K562 (cell line): ENCODE data around the gene KRTCAP2. TPM values are rescaled to one million over a fixed set of nuclear protein-coding genes. Genes with fewer than 3 reads are reported as not detected.

Source experiments
- CSDE1 ChIP-seq, 2 experiments: fragments of 450-650 bp; IDR thresholded peaks; 2 replicates each; pipeline ENCODE4 v1.6.1; 2016; ENCODE audit warnings: mild to moderate bottlenecking in 1 of 2
- E2F3 ChIP-seq: fragments of 250-450 bp; sonication (Bioruptor Pico); IDR thresholded peaks from 2 replicates; pipeline ENCODE4 v1.4.0; 2020; ENCODE audit warnings: mild to moderate bottlenecking
- EWSR1 ChIP-seq: fragments of 450-650 bp; IDR thresholded peaks from 2 replicates; pipeline ENCODE4 v1.6.1; 2018; ENCODE audit warnings: borderline replicate concordance, mild to moderate bottlenecking, low read depth, moderate library complexity; ENCODE audit not compliant: partially characterized antibody
- HDAC3 ChIP-seq: fragments of 450-650 bp; IDR thresholded peaks from 2 replicates; pipeline ENCODE4 v1.6.1; 2018; ENCODE audit warnings: borderline replicate concordance, mild to moderate bottlenecking, moderate library complexity; ENCODE audit not compliant: partially characterized antibody
- HNRNPL ChIP-seq: fragments of 200-400 bp; formaldehyde crosslinking; IDR thresholded peaks from 2 replicates; pipeline ENCODE4 v1.6.1; 2017; ENCODE audit warnings: low read depth, mild to moderate bottlenecking, low read length
- PHB ChIP-seq: fragments of 250-450 bp; sonication (Bioruptor Pico); IDR thresholded peaks from 2 replicates; pipeline ENCODE4 v1.5.0; 2021
- POLR3A ChIP-seq: IDR thresholded peaks from 2 replicates; pipeline ENCODE4 v1.6.1; 2011; ENCODE audit warnings: borderline replicate concordance, mild to moderate bottlenecking, moderate library complexity; ENCODE audit not compliant: insufficient read length, insufficient read depth; ENCODE audit errors: extremely low read depth
- RBM34 ChIP-seq: fragments of 200-400 bp; formaldehyde crosslinking; IDR thresholded peaks from 2 replicates; pipeline ENCODE4 v1.6.1; 2018; ENCODE audit warnings: low read length, borderline replicate concordance; ENCODE audit not compliant: insufficient read depth
- SMAD2 ChIP-seq: fragments of 150-350 bp; IDR thresholded peaks from 2 replicates; pipeline ENCODE4 v1.6.1; 2014; ENCODE audit warnings: low read depth, mild to moderate bottlenecking, low read length
- ZBTB17 ChIP-seq: fragments of 450-650 bp; formaldehyde crosslinking; IDR thresholded peaks from 2 replicates; pipeline ENCODE4 v1.4.0; 2020; ENCODE audit warnings: mild to moderate bottlenecking
- ZFP36 ChIP-seq: fragments of 150-350 bp; IDR thresholded peaks from 2 replicates; pipeline ENCODE4 v1.6.1; 2018; ENCODE audit warnings: low read length, low read depth; ENCODE audit not compliant: partially characterized antibody
- ZNF324 ChIP-seq: fragments of 250-450 bp; sonication (Bioruptor Pico); IDR thresholded peaks from 2 replicates; pipeline ENCODE4 v1.4.0; 2020; ENCODE audit warnings: mild to moderate bottlenecking
- ZNF398 ChIP-seq: fragments of 250-450 bp; sonication (Bioruptor Pico); IDR thresholded peaks from 2 replicates; pipeline ENCODE4 v1.8.0; 2021; ENCODE audit warnings: moderate library complexity, mild to moderate bottlenecking, inconsistent platforms
- ZNF780A ChIP-seq: fragments of 250-450 bp; sonication (Bioruptor Pico); IDR thresholded peaks from 2 replicates; pipeline ENCODE4 v1.5.0; 2021; ENCODE audit warnings: mild to moderate bottlenecking
- ZNF79 ChIP-seq: fragments of 250-450 bp; sonication (Bioruptor Pico); IDR thresholded peaks from 2 replicates; pipeline ENCODE4 v1.4.0; 2020; ENCODE audit warnings: low read depth, mild to moderate bottlenecking, moderate library complexity
- polyA plus RNA-seq, 8 experiments: library from polyadenylated mRNA; depleted of rRNA in 4 of 8; stranded (reverse) in 5 of 8; unstranded in 3 of 8; fragments of >200 nt; fragmentation: Nextera tagmentation in 2 of 8; fragmentation: Illumina TruSeq in 1 of 8; extraction: Ambion mirVana in 2 of 8; extraction: Trizol in 1 of 8; gene quantifications; 2 replicates each; pipeline versions ENCODE4 v1.2.1 to v1.2.3, GENCODE V29; 2011 to 2014; ENCODE audit warnings: inconsistent platforms in 1 of 8, missing spikeins in 1 of 8
- total RNA-seq, 7 experiments: library from RNA; depleted of rRNA in 6 of 7; stranded (reverse); fragments of >200 nt in 6 of 7; fragmentation: Illumina TruSeq in 2 of 7; extraction: Trizol in 2 of 7; gene quantifications; 2 replicates each; pipeline versions ENCODE4 v1.2.1 to v1.2.3, GENCODE V29; 2011 to 2021; ENCODE audit warnings: low replicate concordance in 1 of 7
- TF ChIP-seq, protein P1 (sequence below): fragments of 150-350 bp; IDR thresholded peaks from 2 replicates; pipeline ENCODE4 v1.6.1; 2014; ENCODE audit warnings: low read depth, mild to moderate bottlenecking, low read length, borderline replicate concordance
- TF ChIP-seq, protein P2 (sequence below), 2 experiments: fragments of 200-800 bp in 1 of 2; sonication (Bioruptor generic) in 1 of 2; sonication (generic) in 1 of 2; formaldehyde crosslinking in 1 of 2; IDR thresholded peaks in 1 of 2; conservative IDR thresholded peaks in 1 of 2; 2 replicates each; pipeline versions ENCODE4 v1.5.0 to v1.6.1; 2016 to 2020; ENCODE audit warnings: missing compliant biosample characterization in 1 of 2, missing genetic modification characterization in 1 of 2, missing genetic modification reagents in 1 of 2
- TF ChIP-seq, protein P3 (sequence below): fragments of 250-450 bp; sonication (Bioruptor Pico); IDR thresholded peaks from 2 replicates; pipeline ENCODE4 v1.8.0; 2022; ENCODE audit warnings: moderate library complexity, mild to moderate bottlenecking, inconsistent platforms
- TF ChIP-seq, protein P4 (sequence below): fragments of 450-650 bp; IDR thresholded peaks from 2 replicates; pipeline ENCODE4 v1.6.1; 2016; ENCODE audit warnings: low read depth, mild to moderate bottlenecking, moderate library complexity

Gene KRTCAP2
- total and polyA plus RNA-seq, 9 of the 15 experiments (the other 6 are each of a cell fraction or from before 2014, with no cell fraction given): 126 to 436 (median 244) TPM

- TF ChIP-seq ZNF398 (CRISPR knock-in tag) (no peak), EWSR1 (no peak), POLR3A (no peak), HNRNPL (no peak), ZNF79 (no peak), CSDE1 (IDR thresholded peaks at IDR 0.05) (no peak), SMAD2 (no peak), PHB (no peak), ZNF780A (CRISPR knock-in tag) (no peak), RBM34 (no peak), ZFP36 (peak; percentile 31), ZNF324 (CRISPR knock-in tag) (0 out of 2 replicates have a peak, but pooled peaks have one; percentile 26), HDAC3 (no peak), E2F3 (CRISPR knock-in tag) (no peak), ZBTB17 (CRISPR knock-in tag) (0 out of 2 replicates have a peak, but pooled peaks have one; percentile 11)
- TF ChIP-seq, protein P1, sequence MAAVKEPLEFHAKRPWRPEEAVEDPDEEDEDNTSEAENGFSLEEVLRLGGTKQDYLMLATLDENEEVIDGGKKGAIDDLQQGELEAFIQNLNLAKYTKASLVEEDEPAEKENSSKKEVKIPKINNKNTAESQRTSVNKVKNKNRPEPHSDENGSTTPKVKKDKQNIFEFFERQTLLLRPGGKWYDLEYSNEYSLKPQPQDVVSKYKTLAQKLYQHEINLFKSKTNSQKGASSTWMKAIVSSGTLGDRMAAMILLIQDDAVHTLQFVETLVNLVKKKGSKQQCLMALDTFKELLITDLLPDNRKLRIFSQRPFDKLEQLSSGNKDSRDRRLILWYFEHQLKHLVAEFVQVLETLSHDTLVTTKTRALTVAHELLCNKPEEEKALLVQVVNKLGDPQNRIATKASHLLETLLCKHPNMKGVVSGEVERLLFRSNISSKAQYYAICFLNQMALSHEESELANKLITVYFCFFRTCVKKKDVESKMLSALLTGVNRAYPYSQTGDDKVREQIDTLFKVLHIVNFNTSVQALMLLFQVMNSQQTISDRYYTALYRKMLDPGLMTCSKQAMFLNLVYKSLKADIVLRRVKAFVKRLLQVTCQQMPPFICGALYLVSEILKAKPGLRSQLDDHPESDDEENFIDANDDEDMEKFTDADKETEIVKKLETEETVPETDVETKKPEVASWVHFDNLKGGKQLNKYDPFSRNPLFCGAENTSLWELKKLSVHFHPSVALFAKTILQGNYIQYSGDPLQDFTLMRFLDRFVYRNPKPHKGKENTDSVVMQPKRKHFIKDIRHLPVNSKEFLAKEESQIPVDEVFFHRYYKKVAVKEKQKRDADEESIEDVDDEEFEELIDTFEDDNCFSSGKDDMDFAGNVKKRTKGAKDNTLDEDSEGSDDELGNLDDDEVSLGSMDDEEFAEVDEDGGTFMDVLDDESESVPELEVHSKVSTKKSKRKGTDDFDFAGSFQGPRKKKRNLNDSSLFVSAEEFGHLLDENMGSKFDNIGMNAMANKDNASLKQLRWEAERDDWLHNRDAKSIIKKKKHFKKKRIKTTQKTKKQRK: no peak
- TF ChIP-seq, protein P2, sequence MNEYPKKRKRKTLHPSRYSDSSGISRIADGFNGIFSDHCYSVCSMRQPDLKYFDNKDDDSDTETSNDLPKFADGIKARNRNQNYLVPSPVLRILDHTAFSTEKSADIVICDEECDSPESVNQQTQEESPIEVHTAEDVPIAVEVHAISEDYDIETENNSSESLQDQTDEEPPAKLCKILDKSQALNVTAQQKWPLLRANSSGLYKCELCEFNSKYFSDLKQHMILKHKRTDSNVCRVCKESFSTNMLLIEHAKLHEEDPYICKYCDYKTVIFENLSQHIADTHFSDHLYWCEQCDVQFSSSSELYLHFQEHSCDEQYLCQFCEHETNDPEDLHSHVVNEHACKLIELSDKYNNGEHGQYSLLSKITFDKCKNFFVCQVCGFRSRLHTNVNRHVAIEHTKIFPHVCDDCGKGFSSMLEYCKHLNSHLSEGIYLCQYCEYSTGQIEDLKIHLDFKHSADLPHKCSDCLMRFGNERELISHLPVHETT (CRISPR knock-in tag; conservative IDR thresholded peaks at IDR 0.05 in 1 of 2, IDR thresholded peaks at IDR 0.05 in 1 of 2): peak in 1 of 2 experiments; percentile 76; a peak in 1 of 4 replicates
- TF ChIP-seq, protein P3, sequence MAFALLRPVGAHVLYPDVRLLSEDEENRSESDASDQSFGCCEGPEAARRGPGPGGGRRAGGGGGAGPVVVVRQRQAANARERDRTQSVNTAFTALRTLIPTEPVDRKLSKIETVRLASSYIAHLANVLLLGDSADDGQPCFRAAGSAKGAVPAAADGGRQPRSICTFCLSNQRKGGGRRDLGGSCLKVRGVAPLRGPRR (CRISPR knock-in tag): no peak
- TF ChIP-seq, protein P4, sequence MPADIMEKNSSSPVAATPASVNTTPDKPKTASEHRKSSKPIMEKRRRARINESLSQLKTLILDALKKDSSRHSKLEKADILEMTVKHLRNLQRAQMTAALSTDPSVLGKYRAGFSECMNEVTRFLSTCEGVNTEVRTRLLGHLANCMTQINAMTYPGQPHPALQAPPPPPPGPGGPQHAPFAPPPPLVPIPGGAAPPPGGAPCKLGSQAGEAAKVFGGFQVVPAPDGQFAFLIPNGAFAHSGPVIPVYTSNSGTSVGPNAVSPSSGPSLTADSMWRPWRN: no peak
These were observed at the start of gene KRTCAP2 (continued) for GRCh38 chr1:155172732-155173477.
